Keratinocyte (primary cell): Measurements from ENCODE around the gene COL20A1. TPM values are rescaled to one million over a fixed set of nuclear protein-coding genes. Genes with fewer than 3 reads are reported as not detected.

Experiments used
- DNase-seq: peaks from one replicate; pipeline ENCODE4 v3.0.0-alpha.2; 2011; ENCODE audit warnings: low read depth, missing footprints, low spot score
- FAIRE-seq: peaks from 2 replicates; lab custom pipeline; 2011; peaks lifted over from hg19 to GRCh38; lab: Jason Lieb, UNC
- H2AFZ ChIP-seq: 2 replicates; pipeline ENCODE4 v1.6.0; 2012; ENCODE audit warnings: low read length, control low read depth, inconsistent platforms; ENCODE audit not compliant: control insufficient read depth
- H3K27ac ChIP-seq: 2 replicates; pipeline ENCODE4 v1.5.1; 2011; ENCODE audit warnings: low read length; ENCODE audit not compliant: control insufficient read depth, insufficient read depth
- H3K27me3 ChIP-seq: 3 replicates; pipeline ENCODE4 v1.6.0; 2011; ENCODE audit warnings: low read length; ENCODE audit not compliant: control insufficient read depth, insufficient read depth; ENCODE audit errors: extremely low read depth
- H3K36me3 ChIP-seq, 2 experiments: 2 replicates in 1 of 2; 3 replicates in 1 of 2; pipeline ENCODE4 v1.5.1; 2011; ENCODE audit warnings: low read length in 2 of 2, mild to moderate bottlenecking in 1 of 2; ENCODE audit not compliant: control insufficient read depth in 2 of 2, insufficient read depth in 2 of 2; ENCODE audit errors: extremely low read depth in 1 of 2
- H3K4me1 ChIP-seq: 3 replicates; pipeline ENCODE4 v1.5.1; 2011; ENCODE audit warnings: low read length; ENCODE audit not compliant: control insufficient read depth, insufficient read depth; ENCODE audit errors: extremely low read depth
- H3K4me2 ChIP-seq: 3 replicates; pipeline ENCODE4 v1.6.0; 2011; ENCODE audit warnings: low read depth, low read length; ENCODE audit not compliant: control insufficient read depth, insufficient read depth; ENCODE audit errors: extremely low read depth
- H3K4me3 ChIP-seq, 3 experiments: fragments of 200-600 bp in 1 of 3; sonication (generic) in 1 of 3; 2 replicates in 2 of 3; 3 replicates in 1 of 3; pipeline ENCODE4 v1.5.1; 2011 to 2016; ENCODE audit warnings: low read length in 3 of 3, mild to moderate bottlenecking in 3 of 3, control low read depth in 2 of 3, inconsistent platforms in 1 of 3, low read depth in 1 of 3, mixed read lengths in 1 of 3, mixed run types in 1 of 3, moderate library complexity in 1 of 3; ENCODE audit not compliant: control insufficient read depth in 2 of 3, insufficient read depth in 2 of 3; ENCODE audit errors: extremely low read depth in 1 of 3
- H3K79me2 ChIP-seq: 2 replicates; pipeline ENCODE4 v1.6.0; 2012; ENCODE audit warnings: low read length; ENCODE audit not compliant: control insufficient read depth, insufficient read depth
- H3K9ac ChIP-seq: 3 replicates; pipeline ENCODE4 v1.6.0; 2011; ENCODE audit warnings: low read length; ENCODE audit not compliant: control insufficient read depth, insufficient read depth; ENCODE audit errors: extremely low read depth
- H3K9me1 ChIP-seq: 3 replicates; pipeline ENCODE4 v1.6.0; 2011; ENCODE audit warnings: low read length; ENCODE audit not compliant: control insufficient read depth, insufficient read depth; ENCODE audit errors: extremely low read depth
- H3K9me3 ChIP-seq: 2 replicates; pipeline ENCODE4 v1.5.1; 2012; ENCODE audit warnings: low read depth, low read length; ENCODE audit not compliant: control insufficient read depth
- H4K20me1 ChIP-seq: 3 replicates; pipeline ENCODE4 v1.6.0; 2011; ENCODE audit warnings: low read length; ENCODE audit not compliant: control insufficient read depth, insufficient read depth; ENCODE audit errors: extremely low read depth
- CTCF ChIP-seq, 3 experiments: IDR thresholded peaks in 1 of 3; conservative IDR thresholded peaks in 1 of 3; optimal IDR thresholded peaks in 1 of 3; 2 replicates in 2 of 3; 3 replicates in 1 of 3; pipeline versions ENCODE3 to v1.5.1; 2011; ENCODE audit warnings: low read length in 3 of 3, mild to moderate bottlenecking in 3 of 3, moderate library complexity in 2 of 3, control low read depth in 1 of 3, inconsistent platforms in 1 of 3; ENCODE audit not compliant: insufficient read depth in 2 of 3; ENCODE audit errors: extremely low read depth in 1 of 3
- EZH2 ChIP-seq: IDR thresholded peaks from one replicate; pipeline ENCODE4 v1.6.1; 2012; ENCODE audit warnings: inconsistent platforms, mild to moderate bottlenecking, low read length, moderate library complexity
- dilution Hi-C: fragments of 300-500 bp; cut with MboI; formaldehyde crosslinking; loops from one replicate; pipeline ENCODE4 v1.7.0; 2020; ENCODE audit warnings: low sequenced_read_pairs; ENCODE audit not compliant: extremely low pct_ligation_motif_present
- polyA plus RNA-seq, 5 experiments: library from polyadenylated mRNA; depleted of rRNA in 3 of 5; stranded (reverse) in 3 of 5; stranded (forward) in 1 of 5; unstranded in 1 of 5; fragments of >200 nt; gene quantifications; 1 replicate in 1 of 5; 2 replicates in 3 of 5; 3 replicates in 1 of 5; pipeline versions ENCODE4 v1.2.1 to v1.2.3, GENCODE V29; 2011 to 2012; ENCODE audit warnings: missing spikeins in 2 of 5, low read depth in 1 of 5, low replicate concordance in 1 of 5

Gene COL20A1
- polyA plus RNA-seq, 1 donor (not counting 4 experiments of a cell fraction or from before 2014, with no cell fraction given) = not detected

- DNase-seq (no peak), FAIRE-seq (no peak)
- Histone ChIP-seq H3K79me2 (no peaks in the 10 kb centered on the region), H3K4me3 (no peak overlapping the region), H3K9me1 (no peaks in the 10 kb centered on the region), H3K9ac (no peak overlapping the region), H3K4me2 (no peak overlapping the region), H3K9me3 (no peaks in the 10 kb centered on the region), H3K27me3 (peaks cover 41% of the 10 kb centered on the region), H3K27ac (no peak overlapping the region), H4K20me1 (no peaks in the 10 kb centered on the region), H3K4me1 (no peaks in the 10 kb centered on the region), H3K36me3 (no peaks in the 10 kb centered on the region), H2AFZ (no peak overlapping the region)
- dilution Hi-C loops = no loop called here
- TF ChIP-seq CTCF (optimal IDR thresholded peaks at IDR 0.05 in 1 of 3, IDR thresholded peaks at IDR 0.05 in 1 of 3, conservative IDR thresholded peaks at IDR 0.05 in 1 of 3; ENCODE audit: extremely low read depth in 1 of 3, insufficient read depth in 2 of 3, low read length in 3 of 3) (no peak), EZH2 (no peak)
These were observed 68.8 kb downstream of the COL20A1 start for GRCh38 chr20:63361519-63362435.

- Histone ChIP-seq H3K4me1 (no peaks in the 10 kb centered on the region), H3K9me3 (no peaks in the 10 kb centered on the region), H3K27ac (no peak overlapping the region), H3K4me3 (no peak overlapping the region), H3K36me3 (no peaks in the 10 kb centered on the region), H3K9ac (no peak overlapping the region), H3K79me2 (no peaks in the 10 kb centered on the region), H2AFZ (no peak overlapping the region), H4K20me1 (no peaks in the 10 kb centered on the region), H3K27me3 (peaks cover 41% of the 10 kb centered on the region), H3K4me2 (no peak overlapping the region), H3K9me1 (no peaks in the 10 kb centered on the region)
- TF ChIP-seq EZH2 = no peak
- no peak for TF ChIP-seq CTCF (optimal IDR thresholded peaks at IDR 0.05 in 1 of 3, IDR thresholded peaks at IDR 0.05 in 1 of 3, conservative IDR thresholded peaks at IDR 0.05 in 1 of 3; ENCODE audit: extremely low read depth in 1 of 3, insufficient read depth in 2 of 3, low read length in 3 of 3)
- FAIRE-seq = no peak
- dilution Hi-C loops = no loop called here
- no peak for DNase-seq
These were observed 69.5 kb downstream of the COL20A1 start for GRCh38 chr20:63362436-63363009.
